DMS 273 (cell line): ENCODE data around the gene N4BP2.

Experiments
- DNase-seq: peaks from one replicate; lab custom pipeline; 2025; ENCODE audit not compliant: unreplicated experiment; lab: John Stamatoyannopoulos, UW

The N4BP2 gene

GRCh38 chr4:40149960-40150385 lies 93.3 kb downstream of the N4BP2 start:
- DNase-seq = peak; percentile 83

- DNase-seq = no peak
Observed at GRCh38 chr4:40150932-40151331, 94.3 kb downstream of the N4BP2 start.

- DNase-seq = no peak
Observed at GRCh38 chr4:40152637-40153036, 96.0 kb downstream of the N4BP2 start.

GRCh38 chr4:40157436-40157835 lies 100.8 kb downstream of the N4BP2 start:
- DNase-seq = no peak

GRCh38 chr4:40160258-40160657 lies 103.6 kb downstream of the N4BP2 start:
- no peak for DNase-seq

GRCh38 chr4:40164459-40164858 lies 107.8 kb downstream of the N4BP2 start:
- no peak for DNase-seq

GRCh38 chr4:40165916-40166315 lies 109.3 kb downstream of the N4BP2 start:
- DNase-seq = no peak

- DNase-seq = no peak
Observed at GRCh38 chr4:40168070-40168469, 111.4 kb downstream of the N4BP2 start.

- DNase-seq = no peak
Observed at GRCh38 chr4:40170588-40170987, 113.9 kb downstream of the N4BP2 start.

GRCh38 chr4:40173470-40173875 lies 116.8 kb downstream of the N4BP2 start:
- DNase-seq = no peak

- DNase-seq = no peak
Observed at GRCh38 chr4:40176602-40177001, 120.0 kb downstream of the N4BP2 start.

- DNase-seq = no peak
Observed at GRCh38 chr4:40177591-40177990, 120.9 kb downstream of the N4BP2 start.

GRCh38 chr4:40178672-40179071 lies 122.0 kb downstream of the N4BP2 start:
- no peak for DNase-seq

GRCh38 chr4:40179360-40179759 lies 122.7 kb downstream of the N4BP2 start:
- no peak for DNase-seq

GRCh38 chr4:40180356-40180755 lies 123.7 kb downstream of the N4BP2 start:
- DNase-seq = no peak

GRCh38 chr4:40182001-40182400 lies 125.4 kb downstream of the N4BP2 start:
- DNase-seq = no peak

GRCh38 chr4:40182954-40183353 lies 126.3 kb downstream of the N4BP2 start:
- DNase-seq = no peak

- DNase-seq = no peak
Observed at GRCh38 chr4:40183615-40184411, 127.2 kb downstream of the N4BP2 start.

- no peak for DNase-seq
Observed at GRCh38 chr4:40185830-40186664, 129.4 kb downstream of the N4BP2 start.

- DNase-seq = no peak
Observed at GRCh38 chr4:40186665-40187014, 130.0 kb downstream of the N4BP2 start.

- no peak for DNase-seq
Observed at GRCh38 chr4:40187386-40187906, 130.8 kb downstream of the N4BP2 start.

- DNase-seq = peak; percentile 22
Observed at GRCh38 chr4:40190019-40190418, 133.4 kb downstream of the N4BP2 start.
